OCI-LY1 (cell line): ENCODE measurements around the gene METAP1D.

ENCODE experiments used
- CTCF ChIP-seq: fragments of 200-600 bp; sonication (generic), shearing (Covaris generic); IDR thresholded peaks from 2 replicates; pipeline ENCODE4 v1.5.1; 2017; ENCODE audit warnings: mild to moderate bottlenecking, antibody characterized with exemption, low read length, moderate library complexity, mixed read lengths
- EZH2 ChIP-seq: fragments of 200-600 bp; sonication (generic), shearing (Covaris generic); IDR thresholded peaks from 2 replicates; pipeline ENCODE4 v1.8.0; 2017; ENCODE audit warnings: borderline replicate concordance, mixed run types, mild to moderate bottlenecking, antibody characterized with exemption, low read length, moderate library complexity, mixed read lengths

- TF ChIP-seq CTCF (no peak), EZH2 (no peak)
Observed at GRCh38 chr2:172087780-172088244, 88.1 kb downstream of the METAP1D start.
